GM19023 (cell line): Measurements from ENCODE around the gene DOCK1.

Experiments used
- ATAC-seq: cut with Tn5 transposase; IDR thresholded peaks from one replicate; pipeline ENCODE4 v1.9.1; 2021; ENCODE audit warnings: mild to moderate bottlenecking, moderate library complexity; ENCODE audit not compliant: unreplicated experiment

DOCK1 gene

GRCh38 chr10:127129104-127129503, 223.9 kb downstream of the DOCK1 start:
- no peak for ATAC-seq

- no peak for ATAC-seq
Measured at GRCh38 chr10:127132451-127132850, 227.2 kb downstream of the DOCK1 start.

GRCh38 chr10:127133225-127133624, 228.0 kb downstream of the DOCK1 start:
- ATAC-seq, result no peak

GRCh38 chr10:127133672-127134500, 228.7 kb downstream of the DOCK1 start:
- no peak for ATAC-seq

GRCh38 chr10:127135844-127136577, 230.8 kb downstream of the DOCK1 start:
- ATAC-seq, result no peak

GRCh38 chr10:127137391-127137790, 232.2 kb downstream of the DOCK1 start:
- ATAC-seq, result no peak

GRCh38 chr10:127142136-127142535, 236.9 kb downstream of the DOCK1 start:
- ATAC-seq, result no peak

- ATAC-seq, result no peak
Measured at GRCh38 chr10:127142856-127143255, 237.6 kb downstream of the DOCK1 start.

GRCh38 chr10:127145173-127145572, 239.9 kb downstream of the DOCK1 start:
- no peak for ATAC-seq

GRCh38 chr10:127146661-127147060, 241.4 kb downstream of the DOCK1 start:
- no peak for ATAC-seq

GRCh38 chr10:127148066-127148932, 243.1 kb downstream of the DOCK1 start:
- no peak for ATAC-seq

- ATAC-seq, result no peak
Measured at GRCh38 chr10:127148933-127149220, 243.6 kb downstream of the DOCK1 start.

GRCh38 chr10:127149501-127150081, 244.4 kb downstream of the DOCK1 start:
- no peak for ATAC-seq

GRCh38 chr10:127150136-127150535, 244.9 kb downstream of the DOCK1 start:
- no peak for ATAC-seq

GRCh38 chr10:127151541-127151940, 246.3 kb downstream of the DOCK1 start:
- ATAC-seq, result no peak

- no peak for ATAC-seq
Measured at GRCh38 chr10:127151981-127152699, 246.9 kb downstream of the DOCK1 start.

GRCh38 chr10:127153181-127153580, 248.0 kb downstream of the DOCK1 start:
- ATAC-seq, result no peak

GRCh38 chr10:127154831-127155620, 249.8 kb downstream of the DOCK1 start:
- ATAC-seq, result no peak

- no peak for ATAC-seq
Measured at GRCh38 chr10:127157089-127157488, 251.9 kb downstream of the DOCK1 start.
